NT2/D1 (cell line): ENCODE measurements around the gene TPO.
"Not testable (repeated sequence)": the region's sequence is repeated elsewhere in the genome, so short reads cannot be mapped to it uniquely, and the experiment has no call there.

Experiments
- SUZ12 ChIP-seq: IDR thresholded peaks from 2 replicates; pipeline ENCODE4 v1.6.1; 2011; ENCODE audit not compliant: insufficient read length, insufficient read depth; ENCODE audit errors: extremely low read depth
- YY1 ChIP-seq: IDR thresholded peaks from 2 replicates; pipeline ENCODE4 v1.6.1; 2011; ENCODE audit not compliant: insufficient read length, insufficient read depth
- ZNF274 ChIP-seq: IDR thresholded peaks from 2 replicates; pipeline ENCODE4 v1.6.1; 2011; ENCODE audit warnings: mild to moderate bottlenecking, low read depth, low read length

DNA sequence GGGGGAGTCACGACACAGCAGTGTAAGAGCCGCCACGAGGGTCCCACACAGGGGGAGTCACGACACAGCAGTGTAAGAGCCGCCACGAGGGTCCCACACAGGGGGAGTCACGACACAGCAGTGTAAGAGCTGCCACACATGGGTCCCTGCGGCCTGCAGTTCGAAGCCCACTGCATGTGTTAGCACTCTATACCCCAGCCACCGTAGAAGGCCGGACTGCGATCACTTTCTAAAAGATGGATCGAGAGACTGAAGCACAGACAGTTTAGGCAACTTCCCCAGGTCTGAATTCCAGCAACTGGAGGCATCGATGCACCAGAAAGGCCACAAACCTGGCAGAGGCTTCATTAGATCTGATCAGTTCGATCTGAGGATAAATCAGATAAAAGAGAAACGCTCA, 77.1 kb downstream of the TPO start:
- not testable (repeated sequence) for TF ChIP-seq ZNF274, SUZ12, YY1
